SU-DHL-6 (cell line): ENCODE measurements around the gene LDLRAD3.

Experiments
- H2AFZ ChIP-seq: fragments of 200-600 bp; sonication (generic); 2 replicates; pipeline ENCODE4 v1.6.1; 2014; ENCODE audit warnings: low read depth, mild to moderate bottlenecking, moderate library complexity, mixed read lengths, antibody characterized with exemption, low read length; ENCODE audit not compliant: severe bottlenecking
- H3F3A ChIP-seq: fragments of 200-600 bp; shearing (Covaris generic); 2 replicates; pipeline ENCODE4 v1.6.0; 2016; ENCODE audit warnings: antibody characterized with exemption, mild to moderate bottlenecking; ENCODE audit not compliant: insufficient read depth
- H3K27ac ChIP-seq: fragments of 200-600 bp; sonication (generic); 2 replicates; pipeline ENCODE4 v1.5.1; 2016; ENCODE audit warnings: low read depth, mild to moderate bottlenecking, low read length, moderate library complexity, mixed read lengths
- H3K27me3 ChIP-seq: fragments of 200-600 bp; sonication (generic), shearing (Covaris generic); 2 replicates; pipeline ENCODE4 v1.6.0; 2014; ENCODE audit warnings: mild to moderate bottlenecking, low read length
- H3K36me3 ChIP-seq: fragments of 200-600 bp; sonication (generic); 2 replicates; pipeline ENCODE4 v1.6.1; 2014; ENCODE audit warnings: mild to moderate bottlenecking, low read length, mixed read lengths
- H3K4me2 ChIP-seq: fragments of 300-600, 200-600 bp; shearing (Covaris generic), sonication (generic); 2 replicates; pipeline ENCODE4 v1.6.0; 2014; ENCODE audit warnings: low read length, low read depth, mild to moderate bottlenecking; ENCODE audit not compliant: poor library complexity, severe bottlenecking
- H3K4me3 ChIP-seq: fragments of 200-600 bp; sonication (generic); 2 replicates; pipeline ENCODE4 v1.5.1; 2014; ENCODE audit warnings: antibody characterized with exemption, low read length, mild to moderate bottlenecking, mixed read lengths; ENCODE audit not compliant: insufficient read depth, poor library complexity, severe bottlenecking
- H3K79me2 ChIP-seq: fragments of 200-600 bp; sonication (generic); 2 replicates; pipeline ENCODE4 v1.6.1; 2014; ENCODE audit warnings: mild to moderate bottlenecking, low read length, moderate library complexity; ENCODE audit not compliant: insufficient read depth
- H3K9ac ChIP-seq: fragments of 200-600 bp; sonication (generic); 2 replicates; pipeline ENCODE4 v1.7.0; 2014; ENCODE audit warnings: mild to moderate bottlenecking, low read length
- H3K9me2 ChIP-seq: fragments of 200-600 bp; sonication (generic); replicated peaks from 2 replicates; pipeline ENCODE4 v1.6.1; 2014; ENCODE audit warnings: low read length; ENCODE audit not compliant: insufficient read depth
- H3K9me3 ChIP-seq: fragments of 200-600 bp; sonication (generic); 2 replicates; pipeline ENCODE4 v1.6.1; 2014; ENCODE audit warnings: low read length, mixed read lengths; ENCODE audit not compliant: insufficient read depth
- H4K20me1 ChIP-seq: fragments of 200-600 bp; sonication (generic); 2 replicates; pipeline ENCODE4 v1.6.1; 2014; ENCODE audit warnings: low read depth, mild to moderate bottlenecking, antibody characterized with exemption, low read length, moderate library complexity, mixed read lengths
- EZH2phosphoT487 ChIP-seq: fragments of 200-600 bp; sonication (generic), shearing (Covaris generic); conservative IDR thresholded peaks from 2 replicates; pipeline ENCODE4 v1.6.1; 2018; ENCODE audit warnings: mild to moderate bottlenecking, antibody characterized with exemption, low read length, moderate library complexity, mixed read lengths
- TF ChIP-seq, protein P1 (sequence below): fragments of 200-600 bp; sonication (generic); IDR thresholded peaks from one replicate; pipeline ENCODE4 v1.5.1; 2017; ENCODE audit warnings: antibody characterized with exemption, mild to moderate bottlenecking, low read length, moderate library complexity; ENCODE audit not compliant: insufficient read depth, poor library complexity, severe bottlenecking

LDLRAD3 gene

GRCh38 chr11:35950082-35950481 lies 6.2 kb downstream of the LDLRAD3 start:
- H3K9me2 ChIP-seq = no peaks in the 10 kb centered on the region
- H3K27me3 ChIP-seq = no peaks in the 10 kb centered on the region
- no peak overlapping the region for H2AFZ ChIP-seq
- no peaks in the 10 kb centered on the region for H4K20me1 ChIP-seq
- H3K9ac ChIP-seq = no peak overlapping the region
- TF ChIP-seq EZH2phosphoT487 = no peak
- TF ChIP-seq, protein P1, sequence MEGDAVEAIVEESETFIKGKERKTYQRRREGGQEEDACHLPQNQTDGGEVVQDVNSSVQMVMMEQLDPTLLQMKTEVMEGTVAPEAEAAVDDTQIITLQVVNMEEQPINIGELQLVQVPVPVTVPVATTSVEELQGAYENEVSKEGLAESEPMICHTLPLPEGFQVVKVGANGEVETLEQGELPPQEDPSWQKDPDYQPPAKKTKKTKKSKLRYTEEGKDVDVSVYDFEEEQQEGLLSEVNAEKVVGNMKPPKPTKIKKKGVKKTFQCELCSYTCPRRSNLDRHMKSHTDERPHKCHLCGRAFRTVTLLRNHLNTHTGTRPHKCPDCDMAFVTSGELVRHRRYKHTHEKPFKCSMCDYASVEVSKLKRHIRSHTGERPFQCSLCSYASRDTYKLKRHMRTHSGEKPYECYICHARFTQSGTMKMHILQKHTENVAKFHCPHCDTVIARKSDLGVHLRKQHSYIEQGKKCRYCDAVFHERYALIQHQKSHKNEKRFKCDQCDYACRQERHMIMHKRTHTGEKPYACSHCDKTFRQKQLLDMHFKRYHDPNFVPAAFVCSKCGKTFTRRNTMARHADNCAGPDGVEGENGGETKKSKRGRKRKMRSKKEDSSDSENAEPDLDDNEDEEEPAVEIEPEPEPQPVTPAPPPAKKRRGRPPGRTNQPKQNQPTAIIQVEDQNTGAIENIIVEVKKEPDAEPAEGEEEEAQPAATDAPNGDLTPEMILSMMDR = no peak
- no peak overlapping the region for H3K4me2 ChIP-seq
- no peaks in the 10 kb centered on the region for H3K9me3 ChIP-seq
- H3F3A ChIP-seq = no peaks in the 10 kb centered on the region
- H3K79me2 ChIP-seq = no peaks in the 10 kb centered on the region
- no peak overlapping the region for H3K27ac ChIP-seq
- H3K4me3 ChIP-seq = no peak overlapping the region
- H3K36me3 ChIP-seq = no peaks in the 10 kb centered on the region

DNA sequence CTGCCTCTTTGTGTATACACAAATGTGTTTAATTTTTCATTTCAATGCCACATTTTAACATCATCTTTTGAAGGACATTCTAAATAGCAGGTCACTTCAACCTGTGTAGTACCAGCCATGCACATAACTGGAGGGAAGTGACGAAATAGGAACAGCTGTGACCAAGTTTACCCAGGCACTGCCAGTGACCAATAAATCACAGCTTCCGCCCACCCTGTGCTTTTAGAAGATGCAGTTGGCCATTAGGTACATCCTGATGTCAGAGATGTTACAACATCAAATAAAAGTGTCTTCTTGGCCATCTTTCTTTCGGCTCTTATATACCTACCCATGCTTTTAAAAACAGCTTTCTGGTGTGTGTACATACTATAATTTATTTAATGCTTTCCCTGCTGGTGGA lies 7.8 kb downstream of the LDLRAD3 start:
- Histone ChIP-seq H2AFZ (no peak overlapping the region), H3K27me3 (no peaks in the 10 kb centered on the region), H3K9ac (no peak overlapping the region), H3K27ac (no peak overlapping the region), H3K9me2 (no peaks in the 10 kb centered on the region), H3K9me3 (no peaks in the 10 kb centered on the region), H3F3A (no peaks in the 10 kb centered on the region), H3K36me3 (no peaks in the 10 kb centered on the region), H3K4me2 (no peak overlapping the region), H3K79me2 (no peaks in the 10 kb centered on the region), H3K4me3 (no peak overlapping the region), H4K20me1 (no peaks in the 10 kb centered on the region)
- no peak for TF ChIP-seq EZH2phosphoT487
- TF ChIP-seq, protein P1 = no peak

GRCh38 chr11:35953081-35953760 lies 9.4 kb downstream of the LDLRAD3 start:
- Histone ChIP-seq H3K36me3 (no peaks in the 10 kb centered on the region), H3K27ac (no peak overlapping the region), H3K27me3 (no peaks in the 10 kb centered on the region)

GRCh38 chr11:35954205-35954604 lies 10.3 kb downstream of the LDLRAD3 start:
- no peaks in the 10 kb centered on the region for H4K20me1 ChIP-seq
- no peak overlapping the region for H3K9ac ChIP-seq
- no peaks in the 10 kb centered on the region for H3K9me3 ChIP-seq
- no peak overlapping the region for H3K4me2 ChIP-seq
- H3K79me2 ChIP-seq = no peaks in the 10 kb centered on the region
- H3K27ac ChIP-seq = no peak overlapping the region
- no peaks in the 10 kb centered on the region for H3F3A ChIP-seq
- TF ChIP-seq EZH2phosphoT487 = no peak
- TF ChIP-seq, protein P1 = no peak
- no peaks in the 10 kb centered on the region for H3K36me3 ChIP-seq
- no peak overlapping the region for H2AFZ ChIP-seq
- H3K4me3 ChIP-seq = no peak overlapping the region
- no peaks in the 10 kb centered on the region for H3K27me3 ChIP-seq
- no peaks in the 10 kb centered on the region for H3K9me2 ChIP-seq

More at GRCh38 chr11:35953081-35953760, 9.4 kb downstream of the LDLRAD3 start:
- no peaks in the 10 kb centered on the region for H3F3A ChIP-seq
- no peak overlapping the region for H2AFZ ChIP-seq
- no peaks in the 10 kb centered on the region for H3K9me3 ChIP-seq
- H3K4me2 ChIP-seq = no peak overlapping the region
- TF ChIP-seq EZH2phosphoT487 = no peak
- no peak overlapping the region for H3K9ac ChIP-seq
- H3K79me2 ChIP-seq = no peaks in the 10 kb centered on the region
- H3K9me2 ChIP-seq = no peaks in the 10 kb centered on the region
- H4K20me1 ChIP-seq = no peaks in the 10 kb centered on the region
- no peak overlapping the region for H3K4me3 ChIP-seq
